Loucy (cell line): ENCODE measurements around the gene KREMEN1.

Source experiments
- H2AFZ ChIP-seq: fragments of 200-600 bp; sonication (generic); 2 replicates; pipeline ENCODE4 v1.6.0; 2016; ENCODE audit warnings: antibody characterized with exemption, mild to moderate bottlenecking, low read length, moderate library complexity
- H3F3A ChIP-seq: fragments of 200-600 bp; 2 replicates; pipeline ENCODE4 v1.6.0; 2016; ENCODE audit warnings: antibody characterized with exemption, low read depth, mild to moderate bottlenecking
- H3K27me3 ChIP-seq: fragments of 200-600 bp; sonication (generic); 2 replicates; pipeline ENCODE4 v1.6.1; 2014; ENCODE audit warnings: low read length, mild to moderate bottlenecking; ENCODE audit not compliant: insufficient read depth, poor library complexity, severe bottlenecking
- H3K36me3 ChIP-seq: fragments of 200-600 bp; sonication (generic); 2 replicates; pipeline ENCODE4 v1.6.1; 2016; ENCODE audit warnings: low read length; ENCODE audit not compliant: insufficient read depth
- H3K4me1 ChIP-seq: fragments of 200-600 bp; sonication (generic); 2 replicates; pipeline ENCODE4 v1.5.1; 2014; ENCODE audit warnings: low read length, mild to moderate bottlenecking; ENCODE audit not compliant: insufficient read depth, poor library complexity, severe bottlenecking
- H3K4me2 ChIP-seq: fragments of 200-600 bp; sonication (generic); 2 replicates; pipeline ENCODE4 v1.6.0; 2014; ENCODE audit warnings: antibody characterized with exemption, low read length, low read depth, mild to moderate bottlenecking; ENCODE audit not compliant: poor library complexity, severe bottlenecking
- H3K4me3 ChIP-seq: fragments of 200-600 bp; sonication (generic); 2 replicates; pipeline ENCODE4 v1.5.1; 2014; ENCODE audit warnings: low read length, mild to moderate bottlenecking, mixed read lengths; ENCODE audit not compliant: poor library complexity, severe bottlenecking
- H3K79me2 ChIP-seq: fragments of 200-600 bp; sonication (generic); 2 replicates; pipeline ENCODE4 v1.6.1; 2014; ENCODE audit warnings: low read length; ENCODE audit not compliant: insufficient read depth
- H3K9ac ChIP-seq: fragments of 200-600 bp; sonication (generic); 2 replicates; pipeline ENCODE4 v1.6.0; 2014; ENCODE audit warnings: mild to moderate bottlenecking, low read depth, low read length, moderate library complexity; ENCODE audit not compliant: poor library complexity, severe bottlenecking
- H3K9me2 ChIP-seq: fragments of 200-600 bp; sonication (generic); replicated peaks from 2 replicates; pipeline ENCODE4 v1.6.1; 2016; ENCODE audit warnings: low read depth, low read length, mixed read lengths
- H3K9me3 ChIP-seq: fragments of 200-600 bp; sonication (generic); 2 replicates; pipeline ENCODE4 v1.6.1; 2014; ENCODE audit warnings: mild to moderate bottlenecking, antibody characterized with exemption, low read length, low read depth; ENCODE audit not compliant: insufficient read depth
- H4K20me1 ChIP-seq: fragments of 200-600 bp; sonication (generic); 2 replicates; pipeline ENCODE4 v1.6.0; 2014; ENCODE audit warnings: antibody characterized with exemption, low read length, mild to moderate bottlenecking; ENCODE audit not compliant: insufficient read depth, poor library complexity, severe bottlenecking
- CTCF ChIP-seq: fragments of 200-600 bp; sonication (generic); conservative IDR thresholded peaks from 2 replicates; pipeline ENCODE4 v1.5.1; 2014; ENCODE audit warnings: mild to moderate bottlenecking, antibody characterized with exemption, low read length
- EZH2phosphoT487 ChIP-seq: fragments of 200-600 bp; IDR thresholded peaks from 2 replicates; pipeline ENCODE4 v1.6.1; 2018; ENCODE audit warnings: antibody characterized with exemption, mild to moderate bottlenecking, moderate library complexity, borderline replicate concordance

Gene KREMEN1

GRCh38 chr22:29060931-29061330 is 11.9 kb upstream of the KREMEN1 start:
- Histone ChIP-seq H3K27me3 (no peaks in the 10 kb centered on the region), H3K9me2 (no peaks in the 10 kb centered on the region), H3K9me3 (no peaks in the 10 kb centered on the region), H3F3A (no peaks in the 10 kb centered on the region), H4K20me1 (no peaks in the 10 kb centered on the region), H3K4me2 (no peak overlapping the region), H3K4me3 (no peak overlapping the region), H3K79me2 (no peaks in the 10 kb centered on the region), H3K4me1 (peaks cover 12% of the 10 kb centered on the region), H3K9ac (no peak overlapping the region), H3K36me3 (no peaks in the 10 kb centered on the region), H2AFZ (no peak overlapping the region)
- TF ChIP-seq CTCF, result no peak
- TF ChIP-seq EZH2phosphoT487, result no peak

GRCh38 chr22:29061773-29062172 is 11.1 kb upstream of the KREMEN1 start, which contains the start of gene C22orf31:
Gene C22orf31, minus strand, starts transcription at chr22:29061831. Its CDS starts 39 bp downstream, at chr22:29061792.
- Histone ChIP-seq H3K9me2 (no peaks in the 10 kb centered on the region), H3K9me3 (no peaks in the 10 kb centered on the region), H3K4me3 (no peak within 1 kb of the TSS), H4K20me1 (no peaks in the 10 kb centered on the region), H3K27me3 (no peaks in the 10 kb centered on the region), H3K9ac (no peak within 1 kb of the TSS), H3F3A (no peaks in the 10 kb centered on the region), H3K4me2 (no peak within 1 kb of the TSS), H2AFZ (no peak within 1 kb of the TSS), H3K79me2 (no peaks in the 10 kb centered on the region), H3K36me3 (no peaks in the 10 kb centered on the region), H3K4me1 (peaks cover 15% of the 10 kb centered on the region)
- TF ChIP-seq EZH2phosphoT487 (no peak), CTCF (no peak)

GRCh38 chr22:29062286-29062821 is 10.5 kb upstream of the KREMEN1 start:
- Histone ChIP-seq H3K27me3 (no peaks in the 10 kb centered on the region), H3K4me2 (no peak overlapping the region), H3K4me1 (peaks cover 15% of the 10 kb centered on the region), H2AFZ (no peak overlapping the region), H3K9me2 (no peaks in the 10 kb centered on the region), H3K4me3 (no peak overlapping the region), H4K20me1 (no peaks in the 10 kb centered on the region), H3K9ac (no peak overlapping the region), H3F3A (no peaks in the 10 kb centered on the region), H3K79me2 (no peaks in the 10 kb centered on the region), H3K36me3 (no peaks in the 10 kb centered on the region), H3K9me3 (no peaks in the 10 kb centered on the region)
- TF ChIP-seq CTCF (no peak), EZH2phosphoT487 (no peak)
